Measurements from ENCODE around the gene POLR2I. TPM values are rescaled to one million over a fixed set of nuclear protein-coding genes. Genes with fewer than 3 reads are reported as not detected.
A peak's percentile ranks its signal among the peaks of the same experiment; 100 is the strongest.

POLR2I gene
- total and polyA plus RNA-seq, 2 of the 13 experiments (the other 11 are each of a cell fraction or from before 2014, with no cell fraction given): 40.5 to 104 TPM

GRCh38 chr19:36140304-36141038, 25.8 kb upstream of the POLR2I start (continued):
- 0 out of 2 replicates have a peak, but pooled peaks have one; percentile 31 for TF ChIP-seq ZXDC (CRISPR knock-in tag; IDR thresholded peaks at IDR 0.05)

- Histone ChIP-seq H3K79me2 (ENCODE audit: insufficient read depth, low read length) (peaks cover 16% of the 10 kb centered on the region), H3K4me3 (replicated peaks in 1 of 3; ENCODE audit: insufficient read depth in 1 of 3, low read depth in 2 of 3, low read length in 3 of 3) (peak within 1 kb of the TSS; percentile 79 to 100 (median 98)), H4K20me1 (ENCODE audit: insufficient read depth, low read length) (peaks cover 8% of the 10 kb centered on the region), H3K4me2 (ENCODE audit: low read depth, low read length) (peak within 1 kb of the TSS; percentile 94), H3K9ac (ENCODE audit: insufficient read depth, low read depth, low read length) (peak within 1 kb of the TSS; percentile 99), H3K9me3 (ENCODE audit: low read length) (no peaks in the 10 kb centered on the region), H2AFZ (ENCODE audit: low read length) (no peak within 1 kb of the TSS), H3K4me1 (ENCODE audit: insufficient read depth, low read length) (peaks cover 24% of the 10 kb centered on the region), H3K27me3 (ENCODE audit: control insufficient read depth in 1 of 2, insufficient read depth in 2 of 2, low read length in 2 of 2) (no peaks in the 10 kb centered on the region; a peak in 1 of 5 replicates), H3K36me3 (replicated peaks in 1 of 2; ENCODE audit: control insufficient read depth in 1 of 2, insufficient read depth in 2 of 2, low read length in 2 of 2) (peaks cover 8 to 12% of the 10 kb centered on the region in 2 experiments), H3K27ac (ENCODE audit: extremely low read length, insufficient read depth, low read length) (peak within 1 kb of the TSS; percentile 93)
- peak; percentile 88 for ATAC-seq
- CTCF ChIA-PET (ENCODE audit: low intra/inter-chr PET ratio, low total read pairs): no interaction called here
- peak; percentile 88 for DNase-seq (ENCODE audit: low spot score)
- in situ Hi-C loops (cut with HindIII; ENCODE audit: extremely low pct_ligation_motif_present, low pct_unique_long_range_greater_than_20kb): no loop called here
- BruUV-seq (replicated peaks): no TSS peak
- POLR2A ChIA-PET: interaction anchor here (0.5 to 2.0 kb wide), 11 partner anchors 9 to 1178 kb away, joined by 3 to 51 read pairs (median 4); partner anchors contain the start of genes POLR2I, TBCB, THAP8 and WDR62
- peak; percentile 58 for FAIRE-seq
- WGBS (ENCODE audit: low lambda C conversion rate): 0% methylated on average over 17 of the region's 75 CpGs
- intact Hi-C loops (cut with micrococcal nuclease; ENCODE audit: unreplicated experiment): loop anchor here (1.0 to 2.0 kb wide), 2 partner anchors 13 to 23 kb away; no protein-coding TSS in a partner anchor
- TF ChIP-seq ASH2L (IDR thresholded peaks at IDR 0.05; ENCODE audit: insufficient read length, low read depth, low read length) (peak; percentile 62), ZNF326 (CRISPR knock-in tag; IDR thresholded peaks at IDR 0.05; ENCODE audit: borderline replicate concordance) (peak; percentile 44; the same call in 1 of the 2 replicates), MAX (IDR thresholded peaks at IDR 0.05) (peak; percentile 58; the same call in 1 of the 2 replicates), NFYC (CRISPR knock-in tag; IDR thresholded peaks at IDR 0.05) (peak; percentile 21; the same call in 1 of the 2 replicates), THRA (CRISPR knock-in tag; IDR thresholded peaks at IDR 0.05; ENCODE audit: borderline replicate concordance) (no peak; the same call in none of the 2 replicates), LCORL (IDR thresholded peaks at IDR 0.05) (no peak), LCORL (CRISPR knock-in tag; IDR thresholded peaks at IDR 0.05) (peak; percentile 60), HOXA3 (CRISPR knock-in tag; IDR thresholded peaks at IDR 0.05) (peak; percentile 80), CEBPZ (IDR thresholded peaks at IDR 0.05; ENCODE audit: low read length) (no peak), MBNL3 (CRISPR knock-in tag; conservative IDR thresholded peaks at IDR 0.05) (no peak), GATA4 (IDR thresholded peaks at IDR 0.05; ENCODE audit: borderline replicate concordance, low read depth) (no peak)
Measured at GRCh38 chr19:36139473-36140303, 25.0 kb upstream of the POLR2I start, which contains the start of gene CAPNS1. Gene CAPNS1 (plus strand): TSS chr19:36140066. CDS start chr19:36141012, 946 bp downstream.
